IMR-90 (cell line): ENCODE data around the gene GSTA4. TPM values are rescaled to one million over a fixed set of nuclear protein-coding genes. Genes with fewer than 3 reads are reported as not detected.

Source experiments
- ATAC-seq: fragments of 200-7000 bp; cut with Tn5 transposase; 2 replicates; pipeline ENCODE4 v1.9.1; 2020; ENCODE audit warnings: low read depth, mild to moderate bottlenecking, moderate library complexity
- BruUV-seq: library from RNA; stranded (reverse); fragments of 400-500 nt; replicated peaks from 2 replicates; lab custom pipeline; 2021; lab: Mats Ljungman, UMichigan
- CTCF ChIA-PET: fragments of 300-600 bp; formaldehyde crosslinking; extraction: SDS; loops from one replicate; lab custom pipeline; 2021; ENCODE audit warnings: antibody characterized with exemption; lab: Yijun Ruan, JAX
- POLR2A ChIA-PET: fragments of 300-600 bp; sonication (Branson Sonifier 250); formaldehyde crosslinking; loops from one replicate; lab custom pipeline; 2022; ENCODE audit warnings: antibody characterized with exemption; ENCODE audit not compliant: unreplicated experiment; lab: Charles Lee
- DNase-seq: peaks from one replicate; pipeline ENCODE4 v3.0.0; 2013
- H2AFZ ChIP-seq: replicated peaks from 2 replicates; pipeline ENCODE3; 2013; ENCODE audit warnings: low read length, mild to moderate bottlenecking; ENCODE audit not compliant: poor library complexity
- H2AK5ac ChIP-seq: 2 replicates; pipeline ENCODE4 v1.6.1; 2013; ENCODE audit warnings: low read depth, low read length, inconsistent platforms
- H2AK9ac ChIP-seq: replicated peaks from 2 replicates; pipeline ENCODE3; 2013; ENCODE audit warnings: mild to moderate bottlenecking, low read depth, low read length, moderate library complexity; ENCODE audit not compliant: poor library complexity
- H2BK120ac ChIP-seq: 2 replicates; pipeline ENCODE4 v1.6.1; 2013; ENCODE audit warnings: low read depth, low read length, inconsistent platforms
- H2BK15ac ChIP-seq: 3 replicates; pipeline ENCODE4 v1.6.1; 2013; ENCODE audit warnings: low read depth, low read length, inconsistent platforms
- H2BK20ac ChIP-seq: 2 replicates; pipeline ENCODE4 v1.6.1; 2013; ENCODE audit warnings: low read depth, mild to moderate bottlenecking, inconsistent platforms, low read length, moderate library complexity
- H2BK5ac ChIP-seq: 2 replicates; pipeline ENCODE4 v1.6.1; 2013; ENCODE audit warnings: mild to moderate bottlenecking, low read depth, low read length, inconsistent platforms; ENCODE audit not compliant: poor library complexity, severe bottlenecking
- H3K14ac ChIP-seq: replicated peaks from 2 replicates; pipeline ENCODE4 v1.6.1; 2013; ENCODE audit warnings: low read depth, low read length, inconsistent platforms
- H3K18ac ChIP-seq: 2 replicates; pipeline ENCODE4 v1.6.1; 2013; ENCODE audit warnings: low read depth, low read length, control low read depth
- H3K23ac ChIP-seq: 2 replicates; pipeline ENCODE4 v1.6.1; 2013; ENCODE audit warnings: low read depth, low read length, inconsistent platforms
- H3K27ac ChIP-seq: 2 replicates; pipeline ENCODE4 v1.5.1; 2013; ENCODE audit warnings: mild to moderate bottlenecking, control low read depth, low read length; ENCODE audit not compliant: insufficient read depth
- H3K27me3 ChIP-seq: 2 replicates; pipeline ENCODE4 v1.6.1; 2013; ENCODE audit warnings: low read length; ENCODE audit not compliant: control insufficient read depth, insufficient read depth
- H3K36me3 ChIP-seq: 2 replicates; pipeline ENCODE4 v1.6.1; 2013; ENCODE audit warnings: low read length, mixed read lengths; ENCODE audit not compliant: control insufficient read depth, insufficient read depth
- H3K4ac ChIP-seq: 2 replicates; pipeline ENCODE4 v1.6.1; 2013; ENCODE audit warnings: low read depth, low read length, inconsistent platforms
- H3K4me1 ChIP-seq: 2 replicates; pipeline ENCODE4 v1.6.1; 2013; ENCODE audit warnings: low read length, mixed read lengths; ENCODE audit not compliant: control insufficient read depth, insufficient read depth
- H3K4me2 ChIP-seq: 2 replicates; pipeline ENCODE4 v1.6.1; 2013; ENCODE audit warnings: low read depth, mild to moderate bottlenecking, control low read depth, low read length, moderate library complexity
- H3K4me3 ChIP-seq: 2 replicates; pipeline ENCODE4 v1.5.1; 2013; ENCODE audit warnings: low read depth, mild to moderate bottlenecking, control low read depth, low read length, moderate library complexity; ENCODE audit not compliant: insufficient read depth
- H3K56ac ChIP-seq: 2 replicates; pipeline ENCODE4 v1.6.1; 2013; ENCODE audit warnings: low read length, inconsistent platforms; ENCODE audit not compliant: insufficient read depth; ENCODE audit errors: extremely low read depth
- H3K79me1 ChIP-seq, 2 experiments: 2 replicates each; pipeline ENCODE4 v1.6.1; 2013; ENCODE audit warnings: low read length in 2 of 2, inconsistent platforms in 1 of 2, low read depth in 1 of 2
- H3K9ac ChIP-seq: 2 replicates; pipeline ENCODE4 v1.6.1; 2013; ENCODE audit warnings: low read depth, low read length, control low read depth
- H3K9me1 ChIP-seq: 2 replicates; pipeline ENCODE4 v1.6.1; 2013; ENCODE audit warnings: low read length, inconsistent platforms; ENCODE audit not compliant: insufficient read depth
- H3K9me3 ChIP-seq: 2 replicates; pipeline ENCODE4 v1.6.1; 2013; ENCODE audit warnings: low read length; ENCODE audit not compliant: control insufficient read depth, insufficient read depth
- H4K20me1 ChIP-seq: 2 replicates; pipeline ENCODE4 v1.6.1; 2013; ENCODE audit warnings: low read length, inconsistent platforms; ENCODE audit not compliant: insufficient read depth
- H4K5ac ChIP-seq: 2 replicates; pipeline ENCODE4 v1.6.1; 2013; ENCODE audit warnings: mild to moderate bottlenecking, low read depth, low read length, control low read depth
- H4K8ac ChIP-seq, 2 experiments: 2 replicates each; pipeline ENCODE4 v1.6.1; 2013; ENCODE audit warnings: low read depth in 2 of 2, low read length in 2 of 2, control low read depth in 1 of 2, inconsistent platforms in 1 of 2
- H4K91ac ChIP-seq: 2 replicates; pipeline ENCODE4 v1.6.1; 2013; ENCODE audit warnings: low read depth, low read length, inconsistent platforms; ENCODE audit not compliant: insufficient read depth
- NFE2L2 ChIP-seq: fragments of 150-350 bp; IDR thresholded peaks from 2 replicates; pipeline ENCODE4 v1.6.1; 2016; ENCODE audit warnings: low read depth, mild to moderate bottlenecking, low read length
- SMC3 ChIP-seq: fragments of 150-350 bp; IDR thresholded peaks from 2 replicates; pipeline ENCODE4 v1.6.1; 2016; ENCODE audit warnings: low read depth, mild to moderate bottlenecking, antibody characterized with exemption, low read length, moderate library complexity
- WGBS, 2 experiments: methylation state at CpG; one replicate each; pipeline versions ENCODE4 v1.1.5 to v1.1.7; 2013; ENCODE audit warnings: missing lambda C conversion rate in 2 of 2; ENCODE audit not compliant: insufficient read length in 1 of 2; ENCODE audit errors: extremely low coverage in 2 of 2; 5-methylcytosine and 5-hydroxymethylcytosine counted together
- dilution Hi-C: fragments of 300-500 bp; cut with HindIII; formaldehyde crosslinking; loops from one replicate; pipeline ENCODE4 v1.14.3; 2018; ENCODE audit warnings: low sequenced_read_pairs; ENCODE audit not compliant: unreplicated experiment
- in situ Hi-C: fragments of 300-500 bp; cut with MboI; formaldehyde crosslinking; loops from 3 replicates; pipeline ENCODE4 v1.14.3; 2019; ENCODE audit warnings: low sequenced_read_pairs, inconsistent platforms, mixed read lengths
- intact Hi-C: fragments of 100-400 bp; cut with micrococcal nuclease; formaldehyde crosslinking; loops from 2 replicates; pipeline ENCODE4 v1.10.0; 2022
- polyA plus RNA-seq, 3 experiments: library from polyadenylated mRNA; depleted of rRNA; stranded (reverse); fragments of >200 nt; gene quantifications; 2 replicates each; pipeline ENCODE4 v1.2.3, GENCODE V29; 2012; ENCODE audit warnings: low replicate concordance in 1 of 3
- total RNA-seq: library from RNA; depleted of rRNA; stranded (reverse); fragments of >200 nt; gene quantifications from 2 replicates; pipeline ENCODE4 v1.2.3, GENCODE V29; 2012

GSTA4 gene
- total and polyA plus RNA-seq, 2 of the 4 experiments (the other 2 are of a cell fraction), result 26.9 to 35.6 TPM

- intact Hi-C loops (no loop called here), in situ Hi-C loops (no loop called here), dilution Hi-C loops (no loop called here)
- no peak overlapping the region for H3K9ac ChIP-seq
- no peaks in the 10 kb centered on the region for H4K20me1 ChIP-seq
- H3K36me3 ChIP-seq, result peaks cover 17% of the 10 kb centered on the region; the same call in 1 of the 2 replicates
- DNase-seq (no peak), ATAC-seq (no peak)
- POLR2A ChIA-PET, result no interaction called here
- WGBS, 2 experiments, result 80% methylated on average over 1 of the region's 5 CpGs; no CpG with 5 or more reads in 1 of the 2 experiments
- H3K18ac ChIP-seq, result no peak overlapping the region
- no peak overlapping the region for H2BK5ac ChIP-seq
- no peak overlapping the region for H2AK5ac ChIP-seq
- no peak overlapping the region for H4K91ac ChIP-seq
- H3K79me1 ChIP-seq, result no peaks in the 10 kb centered on the region
- no peak overlapping the region for H2BK120ac ChIP-seq
- no peak overlapping the region for H2BK20ac ChIP-seq
- H2AK9ac ChIP-seq, result no peak overlapping the region
- no peak overlapping the region for H2BK15ac ChIP-seq
- no peaks in the 10 kb centered on the region for H3K9me3 ChIP-seq
- H3K14ac ChIP-seq, result no peak overlapping the region
- TF ChIP-seq NFE2L2 (no peak), SMC3 (no peak)
- H3K27ac ChIP-seq, result no peak overlapping the region
- H3K27me3 ChIP-seq, result no peaks in the 10 kb centered on the region
- H4K8ac ChIP-seq, result no peak overlapping the region
- H3K56ac ChIP-seq, result no peak overlapping the region
- H2AFZ ChIP-seq, result no peak overlapping the region
- H3K9me1 ChIP-seq, result no peaks in the 10 kb centered on the region
- no peak overlapping the region for H3K4me2 ChIP-seq
- no peak overlapping the region for H3K23ac ChIP-seq
- no peak overlapping the region for H3K4me3 ChIP-seq
- CTCF ChIA-PET, result no interaction called here
- H3K4ac ChIP-seq, result no peak overlapping the region
- H3K4me1 ChIP-seq, result no peaks in the 10 kb centered on the region
- no peak overlapping the region for H4K5ac ChIP-seq
- no TSS peak for BruUV-seq
Observed at GRCh38 chr6:53027131-53027718, 32.1 kb upstream of the GSTA4 start.
